ENCODE data around the gene APOL5. TPM values are rescaled to one million over a fixed set of nuclear protein-coding genes. Genes with fewer than 3 reads are reported as not detected.

The APOL5 gene
- total and polyA plus RNA-seq, 8 donors, result not detected

- WGBS, 5 donors, result 82 to 97% (median 93%) methylated on average over 2 of the region's 2 CpGs
- Histone ChIP-seq H3K27ac (no peak overlapping the region), H3K9me3 (no peaks in the 10 kb centered on the region), H3K36me3 (no peaks in the 10 kb centered on the region), H3K27me3 (no peaks in the 10 kb centered on the region), H3K4me1 (peaks cover 0 to 5% (median 0%) of the 10 kb centered on the region in 4 donors), H3K4me3 (no peak overlapping the region)
- intact Hi-C loops (cut with DNase I; ENCODE audit: low total_unique reads), result no loop called here
- no peak for TF ChIP-seq POLR2A (IDR thresholded peaks at IDR 0.05)
- TF ChIP-seq CTCF (IDR thresholded peaks at IDR 0.05), result no peak
- TF ChIP-seq EP300 (IDR thresholded peaks at IDR 0.05), result no peak
- no peak for TF ChIP-seq POLR2AphosphoS5 (IDR thresholded peaks at IDR 0.05)
- no peak for DNase-seq
These were observed 11.6 kb downstream of the APOL5 start for GRCh38 chr22:35729309-35729698.

GRCh38 chr22:35731321-35731720 is 13.6 kb downstream of the APOL5 start:
- TF ChIP-seq POLR2AphosphoS5 (IDR thresholded peaks at IDR 0.05), result no peak
- no peak for TF ChIP-seq EP300 (IDR thresholded peaks at IDR 0.05)
- no peak for TF ChIP-seq POLR2A (IDR thresholded peaks at IDR 0.05)
- TF ChIP-seq CTCF (IDR thresholded peaks at IDR 0.05), result no peak
- WGBS, 5 donors, result 48 to 79% (median 69%) methylated on average over 9 to 10 of the region's 10 CpGs
- Histone ChIP-seq H3K4me3 (no peak overlapping the region), H3K27ac (no peak overlapping the region), H3K9me3 (no peaks in the 10 kb centered on the region), H3K27me3 (no peaks in the 10 kb centered on the region), H3K36me3 (peaks cover 0 to 5% (median 0%) of the 10 kb centered on the region in 4 donors), H3K4me1 (peaks cover 0 to 5% (median 0%) of the 10 kb centered on the region in 4 donors)
- DNase-seq, result no peak
- intact Hi-C loops (cut with DNase I; ENCODE audit: low total_unique reads), result no loop called here

- Histone ChIP-seq H3K27me3 (no peaks in the 10 kb centered on the region), H3K4me1 (peaks cover 0 to 5% (median 0%) of the 10 kb centered on the region in 4 donors), H3K27ac (no peak overlapping the region), H3K9me3 (no peaks in the 10 kb centered on the region), H3K36me3 (peaks cover 0 to 5% (median 2%) of the 10 kb centered on the region in 4 donors), H3K4me3 (no peak overlapping the region)
- no peak for DNase-seq
- no peak for TF ChIP-seq EP300 (IDR thresholded peaks at IDR 0.05)
- TF ChIP-seq POLR2AphosphoS5 (IDR thresholded peaks at IDR 0.05), result no peak
- no peak for TF ChIP-seq POLR2A (IDR thresholded peaks at IDR 0.05)
- TF ChIP-seq CTCF (IDR thresholded peaks at IDR 0.05), result no peak
- intact Hi-C loops (cut with DNase I; ENCODE audit: low total_unique reads), result no loop called here
- whole genome bisulfite sequencing, 5 donors, result 93 to 97% (median 95%) methylated on average over 9 of the region's 9 CpGs
These were observed 14.4 kb downstream of the APOL5 start for GRCh38 chr22:35732116-35732515.

GRCh38 chr22:35733036-35733435 is 15.4 kb downstream of the APOL5 start:
- DNase-seq, result no peak
- H3K27ac ChIP-seq, result no peak overlapping the region
- 85 to 91% (median 88%) methylated on average over 10 of the region's 10 CpGs for WGBS, 5 donors
- H3K4me1 ChIP-seq, result peaks cover 0 to 5% (median 0%) of the 10 kb centered on the region in 4 donors
- intact Hi-C loops (cut with DNase I; ENCODE audit: low total_unique reads), result no loop called here
- H3K4me3 ChIP-seq, result no peak overlapping the region
- TF ChIP-seq POLR2AphosphoS5 (IDR thresholded peaks at IDR 0.05) (no peak), CTCF (IDR thresholded peaks at IDR 0.05) (no peak), POLR2A (IDR thresholded peaks at IDR 0.05) (no peak), EP300 (IDR thresholded peaks at IDR 0.05) (no peak)
- no peaks in the 10 kb centered on the region for H3K27me3 ChIP-seq
- H3K36me3 ChIP-seq, result peaks cover 0 to 11% (median 8%) of the 10 kb centered on the region in 4 donors
- no peaks in the 10 kb centered on the region for H3K9me3 ChIP-seq
